NB4 (cell line): ENCODE data around the gene MSH3.

Experiments used
- CTCF ChIP-seq: IDR thresholded peaks from one replicate; pipeline ENCODE4 v1.5.1; 2012; ENCODE audit warnings: low read depth, low read length
- POLR2A ChIP-seq: IDR thresholded peaks from 2 replicates; pipeline ENCODE4 v1.6.1; 2011; ENCODE audit warnings: mild to moderate bottlenecking; ENCODE audit not compliant: insufficient read length; ENCODE audit errors: extremely low read depth

DNA sequence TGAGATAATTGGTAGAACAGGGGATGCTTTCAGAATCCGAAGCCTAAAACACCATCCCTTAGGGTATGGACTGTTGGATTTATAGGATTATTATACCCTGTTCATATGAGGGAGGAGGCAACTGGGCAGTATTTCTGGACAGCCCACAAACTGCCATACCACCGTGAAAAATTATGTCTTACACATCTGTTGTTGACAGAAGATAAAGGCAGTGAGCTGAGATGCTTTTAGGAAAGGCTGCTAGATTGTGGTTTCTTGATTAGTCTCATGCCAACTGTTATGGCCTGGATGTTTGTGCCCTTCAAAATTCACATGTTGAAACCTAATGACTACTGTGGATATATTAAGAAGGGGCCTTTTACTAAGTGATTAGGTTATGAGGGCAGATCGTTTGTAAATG lies 84.0 kb downstream of the MSH3 start:
- TF ChIP-seq CTCF, result no peak
- no peak for TF ChIP-seq POLR2A
